ENCODE results near the gene POU6F1.

GRCh38 chr12:51162217-51162616, 55.6 kb downstream of the POU6F1 start:
- TF ChIP-seq CTCF (IDR thresholded peaks at IDR 0.05; ENCODE audit: poor library complexity) (no peak), EZH2 (IDR thresholded peaks at IDR 0.05; ENCODE audit: borderline replicate concordance) (no peak), EZH2phosphoT487 (IDR thresholded peaks at IDR 0.05; ENCODE audit: low read depth, severe bottlenecking, unreplicated experiment) (no peak)

Measured in hepatocyte (in vitro differentiated cells).